ENCODE results near the gene PDZRN3. TPM values are rescaled to one million over a fixed set of nuclear protein-coding genes. Genes with fewer than 3 reads are reported as not detected.

Gene PDZRN3
- total RNA-seq, 1 experiment from 2014 or later = 12.5 TPM

- Histone ChIP-seq H3K36me3 (ENCODE audit: control insufficient read depth, insufficient read depth, low read length) (no peaks in the 10 kb centered on the region), H3K9me3 (no peaks in the 10 kb centered on the region), H3K4me3 (ENCODE audit: low read depth, low read length) (no peak overlapping the region), H3K27me3 (replicated peaks; ENCODE audit: control insufficient read depth, insufficient read depth, low read length) (no peaks in the 10 kb centered on the region), H3K4me1 (no peaks in the 10 kb centered on the region)
- Mint-ChIP-seq H3K4me1 (ENCODE audit: low read depth, unreplicated experiment) (no peaks in the 10 kb centered on the region), H3K36me3 (ENCODE audit: insufficient read depth, unreplicated experiment) (no peaks in the 10 kb centered on the region), H3K9me3 (ENCODE audit: unreplicated experiment) (no peaks in the 10 kb centered on the region), H3K4me3 (ENCODE audit: unreplicated experiment) (no peak overlapping the region), H3K27ac (ENCODE audit: unreplicated experiment) (no peak overlapping the region), H3K27me3 (ENCODE audit: insufficient read depth, unreplicated experiment) (peaks cover 5% of the 10 kb centered on the region)
- CTCF ChIA-PET = no interaction called here
- no peak for DNase-seq
- POLR2A ChIA-PET = no interaction called here
- intact Hi-C loops (cut with micrococcal nuclease; ENCODE audit: unreplicated experiment) = no loop called here
- no peak for TF ChIP-seq CTCF (IDR thresholded peaks at IDR 0.05; ENCODE audit: insufficient read depth in 1 of 2, low read depth in 1 of 2, low read length in 1 of 2, severe bottlenecking in 1 of 2, unreplicated experiment in 1 of 2)
- BruUV-seq (replicated peaks) = no TSS peak
Observed at GRCh38 chr3:73655197-73655596, 30.5 kb upstream of the PDZRN3 start.

- no peaks in the 10 kb centered on the region for H3K4me1 Mint-ChIP-seq (ENCODE audit: low read depth, unreplicated experiment)
- H3K27me3 ChIP-seq (replicated peaks; ENCODE audit: control insufficient read depth, insufficient read depth, low read length) = no peaks in the 10 kb centered on the region
- H3K9me3 ChIP-seq = no peaks in the 10 kb centered on the region
- no TSS peak for BruUV-seq (replicated peaks)
- ChIA-PET CTCF (no interaction called here), POLR2A (no interaction called here)
- no peaks in the 10 kb centered on the region for H3K36me3 Mint-ChIP-seq (ENCODE audit: insufficient read depth, unreplicated experiment)
- TF ChIP-seq CTCF (IDR thresholded peaks at IDR 0.05; ENCODE audit: insufficient read depth in 1 of 2, low read depth in 1 of 2, low read length in 1 of 2, severe bottlenecking in 1 of 2, unreplicated experiment in 1 of 2) = no peak
- no peaks in the 10 kb centered on the region for H3K9me3 Mint-ChIP-seq (ENCODE audit: unreplicated experiment)
- H3K4me3 Mint-ChIP-seq (ENCODE audit: unreplicated experiment) = no peak overlapping the region
- DNase-seq = no peak
- no peak overlapping the region for H3K4me3 ChIP-seq (ENCODE audit: low read depth, low read length)
- no peaks in the 10 kb centered on the region for H3K4me1 ChIP-seq
- no peaks in the 10 kb centered on the region for H3K36me3 ChIP-seq (ENCODE audit: control insufficient read depth, insufficient read depth, low read length)
- intact Hi-C loops (cut with micrococcal nuclease; ENCODE audit: unreplicated experiment) = no loop called here
- H3K27ac Mint-ChIP-seq (ENCODE audit: unreplicated experiment) = no peak overlapping the region
- peaks cover 5% of the 10 kb centered on the region for H3K27me3 Mint-ChIP-seq (ENCODE audit: insufficient read depth, unreplicated experiment)
Observed at GRCh38 chr3:73653877-73654276, 29.1 kb upstream of the PDZRN3 start.

GRCh38 chr3:73653351-73653750 lies 28.6 kb upstream of the PDZRN3 start:
- ChIA-PET CTCF (no interaction called here), POLR2A (no interaction called here)
- H3K27me3 Mint-ChIP-seq (ENCODE audit: insufficient read depth, unreplicated experiment) = peaks cover 5% of the 10 kb centered on the region
- Histone ChIP-seq H3K9me3 (no peaks in the 10 kb centered on the region), H3K36me3 (ENCODE audit: control insufficient read depth, insufficient read depth, low read length) (no peaks in the 10 kb centered on the region), H3K4me3 (ENCODE audit: low read depth, low read length) (no peak overlapping the region), H3K4me1 (no peaks in the 10 kb centered on the region), H3K27me3 (replicated peaks; ENCODE audit: control insufficient read depth, insufficient read depth, low read length) (no peaks in the 10 kb centered on the region)
- BruUV-seq (replicated peaks) = no TSS peak
- no peaks in the 10 kb centered on the region for H3K4me1 Mint-ChIP-seq (ENCODE audit: low read depth, unreplicated experiment)
- no peak overlapping the region for H3K4me3 Mint-ChIP-seq (ENCODE audit: unreplicated experiment)
- H3K36me3 Mint-ChIP-seq (ENCODE audit: insufficient read depth, unreplicated experiment) = no peaks in the 10 kb centered on the region
- TF ChIP-seq CTCF (IDR thresholded peaks at IDR 0.05; ENCODE audit: insufficient read depth in 1 of 2, low read depth in 1 of 2, low read length in 1 of 2, severe bottlenecking in 1 of 2, unreplicated experiment in 1 of 2) = no peak
- DNase-seq = no peak
- H3K9me3 Mint-ChIP-seq (ENCODE audit: unreplicated experiment) = no peaks in the 10 kb centered on the region
- intact Hi-C loops (cut with micrococcal nuclease; ENCODE audit: unreplicated experiment) = no loop called here
- H3K27ac Mint-ChIP-seq (ENCODE audit: unreplicated experiment) = no peak overlapping the region
